ENCODE data around the gene TNRC6A.

The TNRC6A gene

GRCh38 chr16:24771779-24772157 is 42.3 kb downstream of the TNRC6A start:
- Histone ChIP-seq H3K9ac (ENCODE audit: low read length) (no peak overlapping the region), H3K36me3 (replicated peaks; ENCODE audit: low read depth, low read length) (peaks cover 25% of the 10 kb centered on the region), H3K4me2 (ENCODE audit: low read length) (no peak overlapping the region), H2AFZ (ENCODE audit: low read depth, low read length) (no peak overlapping the region), H3K4me1 (ENCODE audit: low read length) (peaks cover 8% of the 10 kb centered on the region), H4K20me1 (ENCODE audit: insufficient read depth, low read length) (peaks cover 54% of the 10 kb centered on the region), H3K27me3 (ENCODE audit: low read depth, low read length) (no peaks in the 10 kb centered on the region), H3K27ac (ENCODE audit: low read length) (no peak overlapping the region), H3K79me2 (ENCODE audit: low read length) (peaks cover 58% of the 10 kb centered on the region), H3K4me3 (ENCODE audit: low read length) (no peak overlapping the region), H3K9me3 (ENCODE audit: insufficient read depth, low read length) (no peaks in the 10 kb centered on the region)
- TF ChIP-seq CTCF (IDR thresholded peaks at IDR 0.05; ENCODE audit: low read depth, low read length) (no peak), EZH2phosphoT487 (IDR thresholded peaks at IDR 0.05; ENCODE audit: low read depth) (no peak)

GRCh38 chr16:24773771-24774427 is 44.4 kb downstream of the TNRC6A start:
- TF ChIP-seq CTCF (IDR thresholded peaks at IDR 0.05; ENCODE audit: low read depth, low read length) (no peak), EZH2phosphoT487 (IDR thresholded peaks at IDR 0.05; ENCODE audit: low read depth) (no peak)
- peaks cover 40% of the 10 kb centered on the region for H3K36me3 ChIP-seq (replicated peaks; ENCODE audit: low read depth, low read length)
- no peak overlapping the region for H3K9ac ChIP-seq (ENCODE audit: low read length)
- H3K27ac ChIP-seq (ENCODE audit: low read length): no peak overlapping the region
- H3K79me2 ChIP-seq (ENCODE audit: low read length): peaks cover 58% of the 10 kb centered on the region
- H3K27me3 ChIP-seq (ENCODE audit: low read depth, low read length): no peaks in the 10 kb centered on the region
- H3K4me1 ChIP-seq (ENCODE audit: low read length): peaks cover 8% of the 10 kb centered on the region
- no peak overlapping the region for H3K4me2 ChIP-seq (ENCODE audit: low read length)
- no peak overlapping the region for H2AFZ ChIP-seq (ENCODE audit: low read depth, low read length)
- no peak overlapping the region for H3K4me3 ChIP-seq (ENCODE audit: low read length)
- H3K9me3 ChIP-seq (ENCODE audit: insufficient read depth, low read length): no peaks in the 10 kb centered on the region
- peaks cover 58% of the 10 kb centered on the region for H4K20me1 ChIP-seq (ENCODE audit: insufficient read depth, low read length)

GRCh38 chr16:24774510-24774909 is 45.1 kb downstream of the TNRC6A start:
- TF ChIP-seq CTCF (IDR thresholded peaks at IDR 0.05; ENCODE audit: low read depth, low read length): no peak
- TF ChIP-seq EZH2phosphoT487 (IDR thresholded peaks at IDR 0.05; ENCODE audit: low read depth): no peak
- Histone ChIP-seq H3K9me3 (ENCODE audit: insufficient read depth, low read length) (no peaks in the 10 kb centered on the region), H3K79me2 (ENCODE audit: low read length) (peaks cover 58% of the 10 kb centered on the region)

GRCh38 chr16:24775455-24775854 is 46.0 kb downstream of the TNRC6A start:
- no peaks in the 10 kb centered on the region for H3K9me3 ChIP-seq (ENCODE audit: insufficient read depth, low read length)
- H3K4me3 ChIP-seq (ENCODE audit: low read length): no peak overlapping the region
- peaks cover 47% of the 10 kb centered on the region for H4K20me1 ChIP-seq (ENCODE audit: insufficient read depth, low read length)
- no peak overlapping the region for H3K9ac ChIP-seq (ENCODE audit: low read length)
- H3K36me3 ChIP-seq (replicated peaks; ENCODE audit: low read depth, low read length): peaks cover 43% of the 10 kb centered on the region
- no peak overlapping the region for H3K27ac ChIP-seq (ENCODE audit: low read length)
- peaks cover 4% of the 10 kb centered on the region for H3K4me1 ChIP-seq (ENCODE audit: low read length)
- no peak overlapping the region for H2AFZ ChIP-seq (ENCODE audit: low read depth, low read length)
- no peak for TF ChIP-seq CTCF (IDR thresholded peaks at IDR 0.05; ENCODE audit: low read depth, low read length)
- TF ChIP-seq EZH2phosphoT487 (IDR thresholded peaks at IDR 0.05; ENCODE audit: low read depth): no peak
- peaks cover 50% of the 10 kb centered on the region for H3K79me2 ChIP-seq (ENCODE audit: low read length)
- no peak overlapping the region for H3K4me2 ChIP-seq (ENCODE audit: low read length)
- H3K27me3 ChIP-seq (ENCODE audit: low read depth, low read length): no peaks in the 10 kb centered on the region

More at GRCh38 chr16:24774510-24774909, 45.1 kb downstream of the TNRC6A start:
- Histone ChIP-seq H3K4me1 (ENCODE audit: low read length) (peaks cover 8% of the 10 kb centered on the region), H3K4me3 (ENCODE audit: low read length) (no peak overlapping the region), H2AFZ (ENCODE audit: low read depth, low read length) (no peak overlapping the region), H3K4me2 (ENCODE audit: low read length) (no peak overlapping the region), H3K9ac (ENCODE audit: low read length) (no peak overlapping the region), H3K36me3 (replicated peaks; ENCODE audit: low read depth, low read length) (peaks cover 40% of the 10 kb centered on the region), H3K27me3 (ENCODE audit: low read depth, low read length) (no peaks in the 10 kb centered on the region), H3K27ac (ENCODE audit: low read length) (no peak overlapping the region), H4K20me1 (ENCODE audit: insufficient read depth, low read length) (peaks cover 56% of the 10 kb centered on the region)
